GM19193 (cell line): ENCODE results near the gene AUH.

Experiments used
- POLR2A ChIP-seq: IDR thresholded peaks from 4 replicates; pipeline ENCODE4 v1.6.1; 2011; ENCODE audit not compliant: insufficient read depth, insufficient read length; ENCODE audit errors: extremely low read depth

The AUH gene

GRCh38 chr9:91220491-91221135 lies 141.1 kb downstream of the AUH start:
- TF ChIP-seq POLR2A = no peak

GRCh38 chr9:91220021-91220420 lies 141.7 kb downstream of the AUH start:
- TF ChIP-seq POLR2A = no peak

GRCh38 chr9:91219557-91219956 lies 142.2 kb downstream of the AUH start:
- TF ChIP-seq POLR2A = no peak

- no peak for TF ChIP-seq POLR2A
These were observed 144.3 kb downstream of the AUH start for GRCh38 chr9:91217388-91217787.

- no peak for TF ChIP-seq POLR2A
These were observed 146.9 kb downstream of the AUH start for GRCh38 chr9:91214867-91215266.

GRCh38 chr9:91214086-91214485 lies 147.6 kb downstream of the AUH start:
- no peak for TF ChIP-seq POLR2A

- no peak for TF ChIP-seq POLR2A
These were observed 149.0 kb downstream of the AUH start for GRCh38 chr9:91212596-91213243.

- no peak for TF ChIP-seq POLR2A
These were observed 149.8 kb downstream of the AUH start for GRCh38 chr9:91211919-91212318.

GRCh38 chr9:91211414-91211813 lies 150.3 kb downstream of the AUH start:
- TF ChIP-seq POLR2A = no peak

- no peak for TF ChIP-seq POLR2A
These were observed 151.4 kb downstream of the AUH start for GRCh38 chr9:91210318-91210717.

GRCh38 chr9:91208837-91209236 lies 152.9 kb downstream of the AUH start:
- TF ChIP-seq POLR2A = no peak

- no peak for TF ChIP-seq POLR2A
These were observed 153.3 kb downstream of the AUH start for GRCh38 chr9:91208419-91208745.

- no peak for TF ChIP-seq POLR2A
These were observed 153.8 kb downstream of the AUH start for GRCh38 chr9:91207729-91208418.

GRCh38 chr9:91207397-91207728 lies 154.4 kb downstream of the AUH start:
- no peak for TF ChIP-seq POLR2A

- no peak for TF ChIP-seq POLR2A
These were observed 154.9 kb downstream of the AUH start for GRCh38 chr9:91206806-91207205.

- TF ChIP-seq POLR2A = no peak
These were observed 158.9 kb downstream of the AUH start for GRCh38 chr9:91202736-91203283.
